ENCODE data around the gene SERPINB8. TPM values are rescaled to one million over a fixed set of nuclear protein-coding genes. Genes with fewer than 3 reads are reported as not detected.

The SERPINB8 gene
- total and polyA plus RNA-seq, 2 donors (not counting 1 experiment from before 2014, with no cell fraction given) = 14.4 to 22.1 TPM

DNA sequence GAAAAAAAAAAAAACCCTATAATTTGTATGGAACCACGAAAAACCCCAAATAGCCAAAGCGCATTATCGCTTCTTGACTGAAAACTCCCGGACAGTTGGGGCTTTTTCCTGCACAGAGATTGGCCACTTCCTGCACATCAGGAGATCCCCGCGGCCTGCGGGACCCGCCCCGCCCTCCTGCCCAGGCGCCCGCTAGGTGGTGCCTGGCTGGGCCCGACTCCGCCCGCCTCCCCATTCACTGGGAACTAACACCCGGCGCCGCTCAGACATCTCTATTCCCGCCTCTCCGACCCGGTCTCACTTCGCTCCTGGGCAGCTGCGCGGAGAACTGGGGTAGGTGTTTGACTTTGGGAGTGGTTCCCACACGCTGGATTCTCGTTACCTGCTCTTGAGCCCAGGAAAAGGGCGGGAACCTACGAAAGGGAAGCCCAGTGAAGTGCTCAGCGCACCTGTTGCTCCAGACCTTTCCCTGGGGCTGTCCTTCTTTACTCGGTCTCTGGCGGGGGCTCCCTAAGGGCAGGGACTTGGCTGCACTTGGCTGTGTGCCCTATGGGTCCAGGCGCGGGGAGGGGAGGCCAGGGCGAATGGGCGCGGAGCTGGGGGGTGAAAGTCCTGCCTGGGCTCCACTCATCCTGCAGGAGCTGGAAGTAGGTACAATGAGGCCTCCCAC is 20.7 kb upstream of the SERPINB8 start, which contains the start of gene HMSD:
Gene HMSD, plus strand, starts transcription at position 234 of the 670 bp plus-strand sequence. CDS start 4,155 bp downstream, outside the sequence.
- H4K20me1 ChIP-seq (ENCODE audit: control insufficient read depth, insufficient read depth, low read length, poor library complexity, severe bottlenecking) = no peaks in the 10 kb centered on the region
- POLR2A ChIA-PET = no interaction called here
- H3K27me3 ChIP-seq (replicated peaks in 1 of 4; ENCODE audit: control extremely low read depth in 1 of 4, control insufficient read depth in 3 of 4, insufficient read depth in 4 of 4, low read length in 3 of 4) = peaks cover 0 to 10% (median 4%) of the 10 kb centered on the region in 4 experiments
- Mint-ChIP-seq H3K27ac (no peak within 1 kb of the TSS), H3K4me1 (peaks cover 19% of the 10 kb centered on the region), H3K9me3 (ENCODE audit: insufficient read depth) (no peaks in the 10 kb centered on the region), H3K27me3 (peaks cover 22% of the 10 kb centered on the region), H3K4me3 (peak within 1 kb of the TSS; percentile 76)
- H2AFZ ChIP-seq (ENCODE audit: insufficient read depth, low read depth, low read length, poor library complexity, severe bottlenecking) = peak within 1 kb of the TSS; percentile 68
- H3K4me3 ChIP-seq (ENCODE audit: control extremely low read depth in 1 of 5, extremely low read depth in 1 of 5, insufficient read depth in 1 of 5, low read depth in 2 of 5, low read length in 4 of 5) = peak within 1 kb of the TSS in 4 of 5 experiments; percentile 22 to 59 (median 47)
- CTCF ChIA-PET = interaction anchor here (0.7 to 1.4 kb wide), 3 partner anchors 9 to 15 kb away, joined by 3 to 6 read pairs (median 3); no protein-coding TSS in a partner anchor
- H3K4me2 ChIP-seq (replicated peaks; ENCODE audit: low read depth, low read length, poor library complexity, severe bottlenecking) = peak within 1 kb of the TSS; percentile 71
- ATAC-seq (ENCODE audit: low read depth) (peak; percentile 92), DNase-seq (peak; percentile 70)
- intact Hi-C loops (cut with micrococcal nuclease) = loop anchor here (1.0 kb wide), 1 partner anchor 13 kb away; no protein-coding TSS in a partner anchor
- 32% methylated on average over 24 of the region's 35 CpGs for WGBS (ENCODE audit: insufficient coverage)
- H3K27ac ChIP-seq (ENCODE audit: low read length in 2 of 2) = no peak within 1 kb of the TSS
- no peaks in the 10 kb centered on the region for H3K79me2 ChIP-seq (ENCODE audit: control insufficient read depth, insufficient read depth, low read length)
- TF ChIP-seq, protein P1, sequence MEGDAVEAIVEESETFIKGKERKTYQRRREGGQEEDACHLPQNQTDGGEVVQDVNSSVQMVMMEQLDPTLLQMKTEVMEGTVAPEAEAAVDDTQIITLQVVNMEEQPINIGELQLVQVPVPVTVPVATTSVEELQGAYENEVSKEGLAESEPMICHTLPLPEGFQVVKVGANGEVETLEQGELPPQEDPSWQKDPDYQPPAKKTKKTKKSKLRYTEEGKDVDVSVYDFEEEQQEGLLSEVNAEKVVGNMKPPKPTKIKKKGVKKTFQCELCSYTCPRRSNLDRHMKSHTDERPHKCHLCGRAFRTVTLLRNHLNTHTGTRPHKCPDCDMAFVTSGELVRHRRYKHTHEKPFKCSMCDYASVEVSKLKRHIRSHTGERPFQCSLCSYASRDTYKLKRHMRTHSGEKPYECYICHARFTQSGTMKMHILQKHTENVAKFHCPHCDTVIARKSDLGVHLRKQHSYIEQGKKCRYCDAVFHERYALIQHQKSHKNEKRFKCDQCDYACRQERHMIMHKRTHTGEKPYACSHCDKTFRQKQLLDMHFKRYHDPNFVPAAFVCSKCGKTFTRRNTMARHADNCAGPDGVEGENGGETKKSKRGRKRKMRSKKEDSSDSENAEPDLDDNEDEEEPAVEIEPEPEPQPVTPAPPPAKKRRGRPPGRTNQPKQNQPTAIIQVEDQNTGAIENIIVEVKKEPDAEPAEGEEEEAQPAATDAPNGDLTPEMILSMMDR (IDR thresholded peaks at IDR 0.05) = peak; percentile 53
- no peak for TF ChIP-seq EZH2 (IDR thresholded peaks at IDR 0.05; ENCODE audit: borderline replicate concordance, insufficient read depth, low read depth, low read length, poor library complexity, severe bottlenecking)
- H3K9me3 ChIP-seq (ENCODE audit: control extremely low read depth in 1 of 3, control insufficient read depth in 2 of 3, insufficient read depth in 1 of 3, low read length in 2 of 3) = peaks cover 0 to 4% (median 0%) of the 10 kb centered on the region in 3 donors
- no peaks in the 10 kb centered on the region for H3K36me3 ChIP-seq (replicated peaks in 1 of 2; ENCODE audit: control extremely low read depth in 1 of 2, control insufficient read depth in 1 of 2, extremely low read depth in 1 of 2, insufficient read depth in 2 of 2, low read length in 1 of 2)
- H3K4me1 ChIP-seq (ENCODE audit: control insufficient read depth in 2 of 2, insufficient read depth in 2 of 2, low read length in 2 of 2) = peaks cover 8% of the 10 kb centered on the region in 2 donors
- H3K9ac ChIP-seq (ENCODE audit: low read length) = peak within 1 kb of the TSS; percentile 57

DNA sequence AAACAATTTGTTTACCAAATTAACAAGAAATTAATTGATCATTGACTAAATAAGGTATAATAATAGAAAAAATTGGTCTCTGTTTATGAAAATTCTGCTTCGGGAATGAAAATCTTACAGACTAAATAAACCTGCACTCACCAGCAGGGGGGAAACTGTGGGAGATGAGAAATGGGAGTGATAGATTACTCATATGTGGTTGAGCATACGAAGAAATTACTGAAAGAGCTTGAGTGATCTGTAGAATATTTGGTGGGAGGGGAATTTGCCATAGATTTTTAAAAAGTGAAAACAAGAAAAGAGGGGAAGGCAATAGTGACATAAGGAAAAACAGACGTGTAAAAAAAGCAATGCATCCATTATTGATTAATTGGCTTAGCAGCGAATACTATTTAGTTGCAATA is 18.6 kb upstream of the SERPINB8 start:
- ATAC-seq (ENCODE audit: low read depth) = no peak
- H3K4me3 Mint-ChIP-seq = no peak overlapping the region
- Histone ChIP-seq H3K79me2 (ENCODE audit: control insufficient read depth, insufficient read depth, low read length) (no peaks in the 10 kb centered on the region), H3K27ac (ENCODE audit: low read length in 2 of 2) (no peak overlapping the region), H3K9me3 (ENCODE audit: control extremely low read depth in 1 of 3, control insufficient read depth in 2 of 3, insufficient read depth in 1 of 3, low read length in 2 of 3) (peaks cover 0 to 4% (median 0%) of the 10 kb centered on the region in 3 donors), H3K9ac (ENCODE audit: low read length) (no peak overlapping the region), H3K4me2 (replicated peaks; ENCODE audit: low read depth, low read length, poor library complexity, severe bottlenecking) (no peak overlapping the region), H3K4me3 (ENCODE audit: control extremely low read depth in 1 of 5, extremely low read depth in 1 of 5, insufficient read depth in 1 of 5, low read depth in 2 of 5, low read length in 4 of 5) (no peak overlapping the region), H3K36me3 (replicated peaks in 1 of 2; ENCODE audit: control extremely low read depth in 1 of 2, control insufficient read depth in 1 of 2, extremely low read depth in 1 of 2, insufficient read depth in 2 of 2, low read length in 1 of 2) (no peaks in the 10 kb centered on the region), H3K4me1 (ENCODE audit: control insufficient read depth in 2 of 2, insufficient read depth in 2 of 2, low read length in 2 of 2) (peaks cover 8% of the 10 kb centered on the region in 2 donors), H4K20me1 (ENCODE audit: control insufficient read depth, insufficient read depth, low read length, poor library complexity, severe bottlenecking) (no peaks in the 10 kb centered on the region), H2AFZ (ENCODE audit: insufficient read depth, low read depth, low read length, poor library complexity, severe bottlenecking) (no peak overlapping the region), H3K27me3 (replicated peaks in 1 of 4; ENCODE audit: control extremely low read depth in 1 of 4, control insufficient read depth in 3 of 4, insufficient read depth in 4 of 4, low read length in 3 of 4) (peaks cover 0 to 10% (median 4%) of the 10 kb centered on the region in 4 experiments)
- intact Hi-C loops (cut with micrococcal nuclease) = no loop called here
- H3K27ac Mint-ChIP-seq = no peak overlapping the region
- CTCF ChIA-PET = no interaction called here
- no peaks in the 10 kb centered on the region for H3K9me3 Mint-ChIP-seq (ENCODE audit: insufficient read depth)
- H3K27me3 Mint-ChIP-seq = peaks cover 15% of the 10 kb centered on the region
- peaks cover 19% of the 10 kb centered on the region for H3K4me1 Mint-ChIP-seq
- POLR2A ChIA-PET = no interaction called here
- WGBS (ENCODE audit: insufficient coverage) = 73% methylated on average over 2 of the region's 4 CpGs
- DNase-seq = no peak
- TF ChIP-seq, protein P1 (IDR thresholded peaks at IDR 0.05) = peak; percentile 9
- no peak for TF ChIP-seq EZH2 (IDR thresholded peaks at IDR 0.05; ENCODE audit: borderline replicate concordance, insufficient read depth, low read depth, low read length, poor library complexity, severe bottlenecking)
